Transverse colon (tissue), 4 donors: Measurements from ENCODE around the gene WNT5B. TPM values are rescaled to one million over a fixed set of nuclear protein-coding genes. Genes with fewer than 3 reads are reported as not detected.
A peak's percentile ranks its signal among the peaks of the same experiment; 100 is the strongest.

Experiments used
- DNase-seq: peaks from one replicate; pipeline ENCODE4 v3.0.0-alpha.2; 2019
- H3K27ac ChIP-seq, 4 donors: fragments of 200-600 bp; sonication (generic); 2 replicates each; pipeline ENCODE4 v1.5.1; 2016 to 2018; ENCODE audit warnings: inconsistent platforms in 4 of 4
- H3K27me3 ChIP-seq: fragments of 200-600 bp; sonication (generic); 2 replicates; pipeline ENCODE4 v1.5.1; 2017; ENCODE audit warnings: inconsistent platforms
- H3K36me3 ChIP-seq, 4 donors: fragments of 200-600 bp; sonication (generic); 2 replicates each; pipeline ENCODE4 v1.5.1; 2017 to 2019; ENCODE audit warnings: inconsistent platforms in 4 of 4
- H3K4me1 ChIP-seq, 4 donors: fragments of 200-600 bp; sonication (generic); 2 replicates each; pipeline ENCODE4 v1.5.1; 2017 to 2020; ENCODE audit warnings: inconsistent platforms in 4 of 4
- H3K4me3 ChIP-seq, 4 donors: fragments of 200-600 bp; sonication (generic); 1 replicate in 1 of 4; 2 replicates in 3 of 4; pipeline versions ENCODE4 v1.5.1 to v1.6.1; 2017 to 2019; ENCODE audit warnings: inconsistent platforms in 4 of 4
- H3K9me3 ChIP-seq, 2 donors: fragments of 200-600 bp; sonication (generic); 2 replicates each; pipeline ENCODE4 v1.5.1; 2017 to 2019; ENCODE audit warnings: inconsistent platforms in 2 of 2
- CTCF ChIP-seq, 5 experiments: fragments of 200-600 bp in 3 of 5; fragments of 450-650 bp in 2 of 5; sonication (generic) in 3 of 5; IDR thresholded peaks; 1 replicate in 2 of 5; 2 replicates in 3 of 5; pipeline ENCODE4 v1.5.1; 2016 to 2017; ENCODE audit warnings: antibody characterized with exemption in 5 of 5, inconsistent platforms in 3 of 5, mild to moderate bottlenecking in 2 of 5, moderate library complexity in 1 of 5
- EP300 ChIP-seq: sonication (generic); formaldehyde crosslinking; IDR thresholded peaks from one replicate; pipeline ENCODE4 v1.6.1; 2017; ENCODE audit warnings: antibody characterized with exemption, low read depth
- POLR2A ChIP-seq: fragments of 450-650 bp; IDR thresholded peaks from one replicate; pipeline ENCODE4 v1.6.1; 2016; ENCODE audit warnings: antibody characterized with exemption, mild to moderate bottlenecking, moderate library complexity
- POLR2AphosphoS5 ChIP-seq, 3 donors: sonication (generic); formaldehyde crosslinking; IDR thresholded peaks; one replicate each; pipeline ENCODE4 v1.6.1; 2016; ENCODE audit warnings: antibody characterized with exemption in 3 of 3
- WGBS, 2 donors: methylation state at CpG; one replicate each; pipeline ENCODE4 v1.1.5; 2018; ENCODE audit warnings: low coverage in 1 of 2; 5-methylcytosine and 5-hydroxymethylcytosine counted together
- in situ Hi-C, 4 donors: fragments of 200-750 bp; cut with MboI; loops; one replicate each; pipeline versions ENCODE4 v1.15.0 to v1.15.1; 2017; ENCODE audit warnings: low sequenced_read_pairs in 3 of 4, low pct_ligation_motif_present in 1 of 4, low pct_unique_long_range_greater_than_20kb in 1 of 4
- intact Hi-C: fragments of 100-400 bp; cut with DNase I; formaldehyde crosslinking; loops from one replicate; pipeline ENCODE4 v1.15.1; 2023; ENCODE audit warnings: low total_unique reads
- total RNA-seq, 4 donors: library from RNA; depleted of rRNA; stranded (reverse); fragments of >200 nt; gene quantifications; one replicate each; pipeline ENCODE4 v1.1.0, GENCODE V29; 2016

The WNT5B gene
- total RNA-seq, 4 donors from 2014 or later, result 0.80 to 3.5 (median 3.5) TPM; not detected in 1

GRCh38 chr12:1591543-1591942 is 37.5 kb upstream of the WNT5B start:
- TF ChIP-seq POLR2AphosphoS5 (IDR thresholded peaks at IDR 0.05) (no peak), POLR2A (no peak), EP300 (no peak), CTCF (IDR thresholded peaks at IDR 0.05) (no peak)
- WGBS, 2 donors, result 15 to 25% methylated on average over 4 of the region's 4 CpGs
- Histone ChIP-seq H3K4me1 (peaks cover 15 to 84% (median 72%) of the 10 kb centered on the region in 4 donors), H3K4me3 (peak overlapping the region in 3 of 4 donors; percentile 5 to 78 (median 66)), H3K27ac (peak overlapping the region; percentile 76 to 99 (median 95)), H3K36me3 (no peaks in the 10 kb centered on the region), H3K9me3 (no peaks in the 10 kb centered on the region), H3K27me3 (no peaks in the 10 kb centered on the region)
- no peak for DNase-seq
- intact Hi-C loops (no loop called here), in situ Hi-C loops (loop anchor here in 1 of 4 donors (25.0 kb wide), 1 partner anchor 479 kb away; no protein-coding TSS in a partner anchor)

- Histone ChIP-seq H3K9me3 (no peaks in the 10 kb centered on the region), H3K27ac (peak overlapping the region; percentile 95 to 99 (median 95)), H3K36me3 (no peaks in the 10 kb centered on the region), H3K4me1 (peaks cover 13 to 81% (median 68%) of the 10 kb centered on the region in 4 donors), H3K27me3 (no peaks in the 10 kb centered on the region), H3K4me3 (peak overlapping the region; percentile 66 to 79 (median 76))
- intact Hi-C loops, result no loop called here
- TF ChIP-seq EP300, result no peak
- TF ChIP-seq CTCF (IDR thresholded peaks at IDR 0.05), result peak in 1 of 5 experiments; percentile 23
- peak in 1 of 3 donors; percentile 33 for TF ChIP-seq POLR2AphosphoS5 (IDR thresholded peaks at IDR 0.05)
- TF ChIP-seq POLR2A, result peak; percentile 23
- 6 to 13% methylated on average over 9 to 27 of the region's 27 CpGs for WGBS, 2 donors
- peak; percentile 65 for DNase-seq
- in situ Hi-C loops, result loop anchor here in 1 of 4 donors (25.0 kb wide), 1 partner anchor 480 kb away; no protein-coding TSS in a partner anchor
Observed at GRCh38 chr12:1592444-1593173, 36.4 kb upstream of the WNT5B start.

GRCh38 chr12:1593174-1594005 is 35.6 kb upstream of the WNT5B start:
- peaks cover 5 to 76% (median 61%) of the 10 kb centered on the region in 4 donors for H3K4me1 ChIP-seq
- H3K9me3 ChIP-seq, result no peaks in the 10 kb centered on the region
- in situ Hi-C loops (loop anchor here in 1 of 4 donors (25.0 kb wide), 1 partner anchor 481 kb away; no protein-coding TSS in a partner anchor), intact Hi-C loops (no loop called here)
- TF ChIP-seq POLR2AphosphoS5 (IDR thresholded peaks at IDR 0.05) (no peak), EP300 (no peak), POLR2A (no peak), CTCF (IDR thresholded peaks at IDR 0.05) (no peak)
- no peaks in the 10 kb centered on the region for H3K36me3 ChIP-seq
- peak overlapping the region; percentile 66 to 79 (median 76) for H3K4me3 ChIP-seq
- whole genome bisulfite sequencing, 2 donors, result 4% methylated on average over 42 of the region's 56 CpGs; no CpG with 5 or more reads in 1 of the 2 donors
- peak; percentile 74 for DNase-seq
- H3K27ac ChIP-seq, result peak overlapping the region; percentile 95 to 99 (median 95)
- no peaks in the 10 kb centered on the region for H3K27me3 ChIP-seq

- intact Hi-C loops, result no loop called here
- Histone ChIP-seq H3K27ac (peak overlapping the region; percentile 95 to 99 (median 95)), H3K4me1 (peaks cover 0 to 71% (median 55%) of the 10 kb centered on the region in 4 donors), H3K9me3 (no peaks in the 10 kb centered on the region), H3K36me3 (no peaks in the 10 kb centered on the region), H3K27me3 (no peaks in the 10 kb centered on the region), H3K4me3 (peak overlapping the region; percentile 66 to 79 (median 76))
- no peak for DNase-seq
- in situ Hi-C loops, result loop anchor here in 1 of 4 donors (25.0 kb wide), 1 partner anchor 482 kb away; no protein-coding TSS in a partner anchor
- 0% methylated on average over 26 of the region's 34 CpGs; no CpG with 5 or more reads in 1 of the 2 donors for WGBS, 2 donors
- TF ChIP-seq POLR2AphosphoS5 (IDR thresholded peaks at IDR 0.05) (peak in 2 of 3 donors; percentile 11 to 32), POLR2A (peak; percentile 57), EP300 (no peak)
Observed at GRCh38 chr12:1594006-1594260, 35.1 kb upstream of the WNT5B start.
